HepG2 (cell line): ENCODE data around the gene TMEM132D. TPM values are rescaled to one million over a fixed set of nuclear protein-coding genes. Genes with fewer than 3 reads are reported as not detected.

Experiments
- ATAC-seq: fragments of 200-7000 bp; cut with Tn5 transposase; 3 replicates; pipeline ENCODE4 v1.9.1; 2020; ENCODE audit warnings: mild to moderate bottlenecking, moderate library complexity
- BruUV-seq: library from RNA; stranded (reverse); fragments of 400-500 nt; replicated peaks from 2 replicates; lab custom pipeline; 2021; lab: Mats Ljungman, UMichigan
- CTCF ChIA-PET: fragments of 300-600 bp; formaldehyde crosslinking; extraction: SDS; loops from one replicate; lab custom pipeline; 2021; ENCODE audit warnings: low total read pairs, inconsistent platforms, low intra/inter-chr PET ratio; lab: Yijun Ruan, JAX
- POLR2A ChIA-PET: fragments of 350-600 bp; sonication (Branson Sonifier 250); formaldehyde crosslinking; loops from one replicate; lab custom pipeline; 2020; ENCODE audit warnings: antibody characterized with exemption, inconsistent platforms; lab: Yijun Ruan, JAX
- DNase-seq: peaks from one replicate; pipeline ENCODE4 v3.0.0-alpha.2; 2015; ENCODE audit warnings: low spot score
- FAIRE-seq: peaks from 3 replicates; lab custom pipeline; 2011; peaks lifted over from hg19 to GRCh38; lab: Jason Lieb, UNC
- H2AFZ ChIP-seq: one replicate; pipeline ENCODE4 v1.6.1; 2011; ENCODE audit warnings: low read length, inconsistent platforms
- H3K27ac ChIP-seq: fragments of 300-600 bp; 3 replicates; pipeline ENCODE4 v1.8.0; 2011; ENCODE audit warnings: mixed run types, mild to moderate bottlenecking, mixed read lengths, low read length, inconsistent platforms; ENCODE audit not compliant: insufficient read depth; ENCODE audit errors: extremely low read length
- H3K27me3 ChIP-seq, 2 experiments: fragments of 200-600 bp in 1 of 2; 2 replicates in 1 of 2; 3 replicates in 1 of 2; pipeline versions ENCODE4 v1.6.0 to v1.8.0; 2011; ENCODE audit warnings: low read length in 2 of 2, mild to moderate bottlenecking in 2 of 2, moderate library complexity in 2 of 2, inconsistent platforms in 1 of 2; ENCODE audit not compliant: insufficient read depth in 2 of 2, control insufficient read depth in 1 of 2
- H3K36me3 ChIP-seq, 2 experiments: fragments of 200-600 bp in 1 of 2; replicated peaks in 1 of 2; 2 replicates in 1 of 2; 3 replicates in 1 of 2; pipeline versions ENCODE4 v1.5.1 to v1.8.0; 2011; ENCODE audit warnings: low read length in 2 of 2, inconsistent platforms in 1 of 2; ENCODE audit not compliant: insufficient read depth in 2 of 2, control insufficient read depth in 1 of 2
- H3K4me1 ChIP-seq: 2 replicates; pipeline ENCODE4 v1.5.1; 2012; ENCODE audit warnings: low read length, inconsistent platforms; ENCODE audit not compliant: insufficient read depth
- H3K4me2 ChIP-seq: 2 replicates; pipeline ENCODE4 v1.6.0; 2011; ENCODE audit warnings: low read depth, low read length, inconsistent platforms
- H3K4me3 ChIP-seq, 3 experiments: fragments of 200-600 bp in 1 of 3; sonication (generic), shearing (Covaris generic) in 1 of 3; replicated peaks in 1 of 3; 2 replicates each; pipeline ENCODE4 v1.5.1; 2011 to 2016; ENCODE audit warnings: low read length in 3 of 3, inconsistent platforms in 2 of 3, low read depth in 2 of 3, mild to moderate bottlenecking in 2 of 3, control low read depth in 1 of 3, mixed read lengths in 1 of 3; ENCODE audit not compliant: insufficient read depth in 1 of 3
- H3K79me2 ChIP-seq: one replicate; pipeline ENCODE4 v1.6.1; 2011; ENCODE audit warnings: low read length, inconsistent platforms; ENCODE audit not compliant: insufficient read depth
- H3K9ac ChIP-seq: 2 replicates; pipeline ENCODE4 v1.6.0; 2011; ENCODE audit warnings: mild to moderate bottlenecking, low read depth, low read length, inconsistent platforms; ENCODE audit not compliant: insufficient read depth
- H3K9me3 ChIP-seq: 2 replicates; pipeline ENCODE4 v1.5.1; 2012; ENCODE audit warnings: mild to moderate bottlenecking, low read length
- H4K20me1 ChIP-seq: 2 replicates; pipeline ENCODE4 v1.6.0; 2011; ENCODE audit warnings: inconsistent platforms, mild to moderate bottlenecking, low read length, moderate library complexity; ENCODE audit not compliant: insufficient read depth
- NCOA2 ChIP-seq: sonication (generic); formaldehyde crosslinking; IDR thresholded peaks from 2 replicates; pipeline ENCODE4 v1.8.0; 2022; ENCODE audit warnings: inconsistent platforms
- NR2F2 ChIP-seq: IDR thresholded peaks from 2 replicates; pipeline ENCODE4 v1.6.1; 2012; ENCODE audit warnings: low read depth, inconsistent platforms, borderline replicate concordance
- PHF8 ChIP-seq: sonication (generic); formaldehyde crosslinking; IDR thresholded peaks from 2 replicates; pipeline ENCODE4 v1.5.0; 2020; ENCODE audit warnings: missing genetic modification reagents
- RBFOX2 ChIP-seq: fragments of 200-400 bp; formaldehyde crosslinking; IDR thresholded peaks from 2 replicates; pipeline ENCODE4 v1.6.1; 2017; ENCODE audit warnings: low read depth, mild to moderate bottlenecking, low read length
- REXO4 ChIP-seq: sonication (generic); formaldehyde crosslinking; IDR thresholded peaks from 2 replicates; pipeline ENCODE4 v1.8.0; 2022; ENCODE audit warnings: missing genetic modification reagents, mild to moderate bottlenecking, borderline replicate concordance
- STAT5B ChIP-seq: sonication (generic); formaldehyde crosslinking; IDR thresholded peaks from 2 replicates; pipeline ENCODE4 v1.4.0; 2020; ENCODE audit warnings: missing genetic modification reagents
- SYNCRIP ChIP-seq: fragments of 200-400 bp; formaldehyde crosslinking; IDR thresholded peaks from 2 replicates; pipeline ENCODE4 v1.6.1; 2018; ENCODE audit warnings: mild to moderate bottlenecking, low read depth, low read length; ENCODE audit not compliant: insufficient read depth
- ZFP41 ChIP-seq: sonication (generic); formaldehyde crosslinking; IDR thresholded peaks from 2 replicates; pipeline ENCODE4 v1.4.0; 2020; ENCODE audit warnings: mild to moderate bottlenecking, missing genetic modification reagents, borderline replicate concordance
- ZMYM3 ChIP-seq: sonication (generic); formaldehyde crosslinking; IDR thresholded peaks from 2 replicates; pipeline ENCODE4 v1.5.1; 2020; ENCODE audit warnings: mild to moderate bottlenecking, missing genetic modification reagents
- ZNF577 ChIP-seq: sonication (generic); formaldehyde crosslinking; IDR thresholded peaks from 2 replicates; pipeline ENCODE4 v1.4.0; 2020; ENCODE audit warnings: mild to moderate bottlenecking, low read depth, missing genetic modification reagents, borderline replicate concordance
- WGBS: methylation state at CpG from one replicate; pipeline ENCODE4 v1.1.6; 2017; ENCODE audit warnings: low lambda C conversion rate; 5-methylcytosine and 5-hydroxymethylcytosine counted together
- in situ Hi-C: cut with HindIII; loops from 2 replicates; pipeline ENCODE4 v1.10.0; 2017; ENCODE audit warnings: low pct_unique_long_range_greater_than_20kb; ENCODE audit not compliant: extremely low pct_ligation_motif_present
- intact Hi-C: fragments of 100-400 bp; cut with micrococcal nuclease; formaldehyde crosslinking; loops from one replicate; pipeline ENCODE4 v1.10.0; 2022; ENCODE audit not compliant: unreplicated experiment
- polyA plus RNA-seq, 8 experiments: library from polyadenylated mRNA; depleted of rRNA in 3 of 8; stranded (reverse) in 7 of 8; unstranded in 1 of 8; fragments of >200 nt; fragmentation: Illumina TruSeq in 4 of 8; extraction: Trizol in 4 of 8; gene quantifications; 2 replicates each; pipeline versions ENCODE4 v1.2.1 to v1.2.3, GENCODE V29; 2011 to 2016; ENCODE audit warnings: low read depth in 4 of 8, missing spikeins in 1 of 8, mixed read lengths in 1 of 8; ENCODE audit not compliant: insufficient read depth in 1 of 8
- total RNA-seq, 5 experiments: library from RNA; depleted of rRNA; stranded (reverse); fragments of >200 nt; fragmentation: Illumina TruSeq; extraction: Trizol; gene quantifications; 2 replicates each; pipeline ENCODE4 v1.2.3, GENCODE V29; 2016; ENCODE audit warnings: low read depth in 1 of 5
- TF ChIP-seq, protein P1 (sequence below): sonication (generic); formaldehyde crosslinking; IDR thresholded peaks from 2 replicates; pipeline ENCODE4 v1.5.1; 2020; ENCODE audit warnings: missing genetic modification reagents, mild to moderate bottlenecking, borderline replicate concordance
- TF ChIP-seq, protein P2 (sequence below): sonication (generic); formaldehyde crosslinking; IDR thresholded peaks from 2 replicates; pipeline ENCODE4; 2020; ENCODE audit warnings: missing genetic modification reagents, mild to moderate bottlenecking, borderline replicate concordance
- TF ChIP-seq, protein P3 (sequence below): sonication (generic); formaldehyde crosslinking; IDR thresholded peaks from 2 replicates; pipeline ENCODE4 v1.4.0; 2020; ENCODE audit warnings: missing genetic modification reagents, mild to moderate bottlenecking, borderline replicate concordance
- TF ChIP-seq, protein P4 (sequence below): sonication (generic); formaldehyde crosslinking; IDR thresholded peaks from 2 replicates; pipeline ENCODE4 v1.4.0; 2020; ENCODE audit warnings: missing genetic modification reagents

Gene TMEM132D
- total and polyA plus RNA-seq, 2 of the 13 experiments (the other 11 are each of a cell fraction or from before 2014, with no cell fraction given): not detected

DNA sequence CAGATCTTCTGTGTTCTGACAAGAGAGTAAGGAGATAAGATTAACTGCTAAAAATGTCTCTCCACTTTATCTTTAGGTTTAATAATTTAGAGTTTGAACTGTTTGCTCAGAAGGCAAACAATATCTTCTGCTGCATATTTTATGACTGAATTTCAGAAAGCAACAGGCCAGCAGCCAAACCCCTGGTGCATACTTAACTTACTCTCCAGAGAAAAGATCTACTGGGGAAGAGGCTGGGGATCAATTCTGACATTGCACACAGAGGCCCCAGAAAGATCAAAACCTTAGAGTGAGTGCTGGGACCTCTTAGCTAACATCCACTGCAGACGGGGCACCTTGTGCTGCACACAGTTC, 518.2 kb downstream of the TMEM132D start:
- Histone ChIP-seq H3K79me2 (no peaks in the 10 kb centered on the region), H4K20me1 (no peaks in the 10 kb centered on the region), H3K27me3 (no peaks in the 10 kb centered on the region), H3K36me3 (no peaks in the 10 kb centered on the region), H3K9me3 (peaks cover 18% of the 10 kb centered on the region), H3K27ac (no peak overlapping the region), H3K4me3 (no peak overlapping the region), H3K9ac (no peak overlapping the region), H2AFZ (no peak overlapping the region), H3K4me1 (no peaks in the 10 kb centered on the region), H3K4me2 (no peak overlapping the region)
- WGBS: no CpG with 5 or more reads among the region's 1 CpG
- intact Hi-C loops (no loop called here), in situ Hi-C loops (no loop called here)
- no peak for TF ChIP-seq PHF8 (CRISPR knock-in tag)
- TF ChIP-seq NR2F2: no peak
- TF ChIP-seq ZFP41 (CRISPR knock-in tag): no peak
- TF ChIP-seq, protein P1, sequence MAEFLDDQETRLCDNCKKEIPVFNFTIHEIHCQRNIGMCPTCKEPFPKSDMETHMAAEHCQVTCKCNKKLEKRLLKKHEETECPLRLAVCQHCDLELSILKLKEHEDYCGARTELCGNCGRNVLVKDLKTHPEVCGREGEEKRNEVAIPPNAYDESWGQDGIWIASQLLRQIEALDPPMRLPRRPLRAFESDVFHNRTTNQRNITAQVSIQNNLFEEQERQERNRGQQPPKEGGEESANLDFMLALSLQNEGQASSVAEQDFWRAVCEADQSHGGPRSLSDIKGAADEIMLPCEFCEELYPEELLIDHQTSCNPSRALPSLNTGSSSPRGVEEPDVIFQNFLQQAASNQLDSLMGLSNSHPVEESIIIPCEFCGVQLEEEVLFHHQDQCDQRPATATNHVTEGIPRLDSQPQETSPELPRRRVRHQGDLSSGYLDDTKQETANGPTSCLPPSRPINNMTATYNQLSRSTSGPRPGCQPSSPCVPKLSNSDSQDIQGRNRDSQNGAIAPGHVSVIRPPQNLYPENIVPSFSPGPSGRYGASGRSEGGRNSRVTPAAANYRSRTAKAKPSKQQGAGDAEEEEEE (CRISPR knock-in tag): no peak
- TF ChIP-seq ZNF577 (CRISPR knock-in tag): no peak
- TF ChIP-seq NCOA2 (CRISPR knock-in tag): no peak
- TF ChIP-seq SYNCRIP: no peak
- TF ChIP-seq RBFOX2: no peak
- TF ChIP-seq REXO4 (CRISPR knock-in tag): no peak
- no peak for TF ChIP-seq ZMYM3 (CRISPR knock-in tag)
- TF ChIP-seq, protein P2, sequence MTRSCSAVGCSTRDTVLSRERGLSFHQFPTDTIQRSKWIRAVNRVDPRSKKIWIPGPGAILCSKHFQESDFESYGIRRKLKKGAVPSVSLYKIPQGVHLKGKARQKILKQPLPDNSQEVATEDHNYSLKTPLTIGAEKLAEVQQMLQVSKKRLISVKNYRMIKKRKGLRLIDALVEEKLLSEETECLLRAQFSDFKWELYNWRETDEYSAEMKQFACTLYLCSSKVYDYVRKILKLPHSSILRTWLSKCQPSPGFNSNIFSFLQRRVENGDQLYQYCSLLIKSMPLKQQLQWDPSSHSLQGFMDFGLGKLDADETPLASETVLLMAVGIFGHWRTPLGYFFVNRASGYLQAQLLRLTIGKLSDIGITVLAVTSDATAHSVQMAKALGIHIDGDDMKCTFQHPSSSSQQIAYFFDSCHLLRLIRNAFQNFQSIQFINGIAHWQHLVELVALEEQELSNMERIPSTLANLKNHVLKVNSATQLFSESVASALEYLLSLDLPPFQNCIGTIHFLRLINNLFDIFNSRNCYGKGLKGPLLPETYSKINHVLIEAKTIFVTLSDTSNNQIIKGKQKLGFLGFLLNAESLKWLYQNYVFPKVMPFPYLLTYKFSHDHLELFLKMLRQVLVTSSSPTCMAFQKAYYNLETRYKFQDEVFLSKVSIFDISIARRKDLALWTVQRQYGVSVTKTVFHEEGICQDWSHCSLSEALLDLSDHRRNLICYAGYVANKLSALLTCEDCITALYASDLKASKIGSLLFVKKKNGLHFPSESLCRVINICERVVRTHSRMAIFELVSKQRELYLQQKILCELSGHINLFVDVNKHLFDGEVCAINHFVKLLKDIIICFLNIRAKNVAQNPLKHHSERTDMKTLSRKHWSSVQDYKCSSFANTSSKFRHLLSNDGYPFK: no peak
- TF ChIP-seq STAT5B (CRISPR knock-in tag): no peak
- TF ChIP-seq, protein P3, sequence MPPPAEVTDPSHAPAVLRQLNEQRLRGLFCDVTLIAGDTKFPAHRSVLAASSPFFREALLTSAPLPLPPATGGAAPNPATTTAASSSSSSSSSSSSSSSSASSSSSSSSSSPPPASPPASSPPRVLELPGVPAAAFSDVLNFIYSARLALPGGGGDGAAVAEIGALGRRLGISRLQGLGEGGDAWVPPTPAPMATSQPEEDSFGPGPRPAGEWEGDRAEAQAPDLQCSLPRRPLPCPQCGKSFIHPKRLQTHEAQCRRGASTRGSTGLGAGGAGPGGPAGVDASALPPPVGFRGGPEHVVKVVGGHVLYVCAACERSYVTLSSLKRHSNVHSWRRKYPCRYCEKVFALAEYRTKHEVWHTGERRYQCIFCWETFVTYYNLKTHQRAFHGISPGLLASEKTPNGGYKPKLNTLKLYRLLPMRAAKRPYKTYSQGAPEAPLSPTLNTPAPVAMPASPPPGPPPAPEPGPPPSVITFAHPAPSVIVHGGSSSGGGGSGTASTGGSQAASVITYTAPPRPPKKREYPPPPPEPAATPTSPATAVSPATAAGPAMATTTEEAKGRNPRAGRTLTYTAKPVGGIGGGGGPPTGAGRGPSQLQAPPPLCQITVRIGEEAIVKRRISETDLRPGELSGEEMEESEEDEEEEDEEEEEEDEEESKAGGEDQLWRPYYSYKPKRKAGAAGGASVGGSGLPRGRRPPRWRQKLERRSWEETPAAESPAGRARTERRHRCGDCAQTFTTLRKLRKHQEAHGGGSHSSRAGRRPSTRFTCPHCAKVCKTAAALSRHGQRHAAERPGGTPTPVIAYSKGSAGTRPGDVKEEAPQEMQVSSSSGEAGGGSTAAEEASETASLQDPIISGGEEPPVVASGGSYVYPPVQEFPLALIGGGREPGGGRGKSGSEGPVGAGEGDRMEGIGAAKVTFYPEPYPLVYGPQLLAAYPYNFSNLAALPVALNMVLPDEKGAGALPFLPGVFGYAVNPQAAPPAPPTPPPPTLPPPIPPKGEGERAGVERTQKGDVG (CRISPR knock-in tag): no peak
- TF ChIP-seq, protein P4, sequence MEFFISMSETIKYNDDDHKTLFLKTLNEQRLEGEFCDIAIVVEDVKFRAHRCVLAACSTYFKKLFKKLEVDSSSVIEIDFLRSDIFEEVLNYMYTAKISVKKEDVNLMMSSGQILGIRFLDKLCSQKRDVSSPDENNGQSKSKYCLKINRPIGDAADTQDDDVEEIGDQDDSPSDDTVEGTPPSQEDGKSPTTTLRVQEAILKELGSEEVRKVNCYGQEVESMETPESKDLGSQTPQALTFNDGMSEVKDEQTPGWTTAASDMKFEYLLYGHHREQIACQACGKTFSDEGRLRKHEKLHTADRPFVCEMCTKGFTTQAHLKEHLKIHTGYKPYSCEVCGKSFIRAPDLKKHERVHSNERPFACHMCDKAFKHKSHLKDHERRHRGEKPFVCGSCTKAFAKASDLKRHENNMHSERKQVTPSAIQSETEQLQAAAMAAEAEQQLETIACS (CRISPR knock-in tag): no peak
- ATAC-seq: no peak
- no peak for FAIRE-seq
- ChIA-PET CTCF (no interaction called here), POLR2A (no interaction called here)
- BruUV-seq: no TSS peak
- no peak for DNase-seq
